WTC11 (cell line): Measurements from ENCODE around the gene YTHDF1. TPM values are rescaled to one million over a fixed set of nuclear protein-coding genes. Genes with fewer than 3 reads are reported as not detected.

Experiments
- ATAC-seq: fragments of 200-7000 bp; cut with Tn5 transposase; 2 replicates; pipeline ENCODE4 v1.10.0; 2021; ENCODE audit warnings: mild to moderate bottlenecking, moderate library complexity
- CTCF ChIA-PET: fragments of 300-600 bp; sonication (Branson Sonifier 250); formaldehyde crosslinking; loops from one replicate; lab custom pipeline; 2021; ENCODE audit warnings: antibody characterized with exemption; lab: Charles Lee
- POLR2A ChIA-PET: fragments of 350-600 bp; sonication (Branson Sonifier 250); formaldehyde crosslinking; loops from one replicate; lab custom pipeline; 2021; ENCODE audit warnings: antibody characterized with exemption; lab: Charles Lee
- DNase-seq: peaks from one replicate; pipeline ENCODE4 v3.0.0; 2021; ENCODE audit warnings: low spot score
- H3K27ac Mint-ChIP-seq: 2 replicates; pipeline ENCODE4 v1.8.0; 2021; ENCODE audit warnings: mixed read lengths
- H3K27me3 Mint-ChIP-seq: 2 replicates; pipeline ENCODE4 v1.8.0; 2021; ENCODE audit warnings: low read depth, mild to moderate bottlenecking, moderate library complexity, mixed read lengths
- H3K36me3 Mint-ChIP-seq: 2 replicates; pipeline ENCODE4 v1.8.0; 2021; ENCODE audit warnings: mixed read lengths
- H3K4me1 Mint-ChIP-seq: 2 replicates; pipeline ENCODE4 v1.8.0; 2022; ENCODE audit warnings: mixed read lengths
- H3K4me3 Mint-ChIP-seq: 2 replicates; pipeline ENCODE4 v1.8.0; 2021; ENCODE audit warnings: mild to moderate bottlenecking, moderate library complexity, mixed read lengths
- H3K9me3 Mint-ChIP-seq: 2 replicates; pipeline ENCODE4 v1.8.0; 2021; ENCODE audit warnings: mixed read lengths
- CDX4 ChIP-seq: fragments of 250-450 bp; sonication (Bioruptor Pico); IDR thresholded peaks from 2 replicates; pipeline ENCODE4 v1.9.0; 2021; ENCODE audit warnings: moderate library complexity, mild to moderate bottlenecking, inconsistent platforms, borderline replicate concordance
- CTCF ChIP-seq: fragments of 200-600 bp; IDR thresholded peaks from 2 replicates; pipeline ENCODE4 v1.8.0; 2022; ENCODE audit warnings: antibody characterized with exemption
- E2F4 ChIP-seq: sonication (generic); formaldehyde crosslinking; IDR thresholded peaks from 2 replicates; pipeline ENCODE4 v1.8.1; 2022; ENCODE audit warnings: low read depth, mild to moderate bottlenecking, moderate library complexity, missing genetic modification reagents, borderline replicate concordance
- ETV6 ChIP-seq: sonication (generic); formaldehyde crosslinking; IDR thresholded peaks from 2 replicates; pipeline ENCODE4 v1.8.1; 2022; ENCODE audit warnings: mild to moderate bottlenecking, missing genetic modification reagents
- FOXP1 ChIP-seq: sonication (generic); formaldehyde crosslinking; IDR thresholded peaks from 2 replicates; pipeline ENCODE4 v1.8.0; 2022; ENCODE audit warnings: missing genetic modification reagents, mild to moderate bottlenecking, moderate library complexity, borderline replicate concordance
- IRF1 ChIP-seq: sonication (generic); formaldehyde crosslinking; IDR thresholded peaks from 2 replicates; pipeline ENCODE4 v1.8.0; 2023; ENCODE audit warnings: missing genetic modification reagents
- MAX ChIP-seq: sonication (generic); formaldehyde crosslinking; IDR thresholded peaks from 2 replicates; pipeline ENCODE4 v1.8.0; 2022; ENCODE audit warnings: mild to moderate bottlenecking, missing genetic modification reagents
- MYBL2 ChIP-seq: sonication (generic); formaldehyde crosslinking; IDR thresholded peaks from 2 replicates; pipeline ENCODE4 v1.8.1; 2023; ENCODE audit warnings: mild to moderate bottlenecking, moderate library complexity, missing genetic modification reagents
- NFE2L1 ChIP-seq: sonication (generic); formaldehyde crosslinking; IDR thresholded peaks from 2 replicates; pipeline ENCODE4 v1.8.1; 2023; ENCODE audit warnings: missing genetic modification reagents
- RELA ChIP-seq: sonication (generic); formaldehyde crosslinking; IDR thresholded peaks from 2 replicates; pipeline ENCODE4 v1.8.1; 2022; ENCODE audit warnings: missing genetic modification reagents, mild to moderate bottlenecking, borderline replicate concordance
- TCF7 ChIP-seq: sonication (generic); formaldehyde crosslinking; IDR thresholded peaks from 2 replicates; pipeline ENCODE4 v1.8.0; 2022; ENCODE audit warnings: mild to moderate bottlenecking, low read depth, missing genetic modification reagents, moderate library complexity
- TP53 ChIP-seq: sonication (generic); formaldehyde crosslinking; IDR thresholded peaks from 2 replicates; pipeline ENCODE4 v1.8.1; 2023; ENCODE audit warnings: mild to moderate bottlenecking, missing genetic modification reagents
- ZNF121 ChIP-seq: sonication (generic); formaldehyde crosslinking; IDR thresholded peaks from 2 replicates; pipeline ENCODE4 v1.8.0; 2023; ENCODE audit warnings: missing genetic modification reagents
- ZNF281 ChIP-seq: sonication (generic); formaldehyde crosslinking; IDR thresholded peaks from 2 replicates; pipeline ENCODE4 v1.8.0; 2023; ENCODE audit warnings: mild to moderate bottlenecking, missing genetic modification reagents
- total RNA-seq: library from RNA; stranded (reverse); gene quantifications from 3 replicates; pipeline ENCODE4 v1.2.3, GENCODE V29; 2021

YTHDF1 gene
- total RNA-seq, 1 experiment from 2014 or later, result 61.3 TPM

GRCh38 chr20:63254606-63255384 lies 38.9 kb upstream of the YTHDF1 start (continued):
- 0 out of 2 replicates have a peak, but pooled peaks have one; percentile 39 for TF ChIP-seq ZNF281
- no peak for TF ChIP-seq TCF7 (CRISPR knock-in tag)

- ChIA-PET CTCF (interaction anchor here (0.9 to 7.2 kb wide), 12 partner anchors 8 to 284 kb away, joined by 3 to 173 read pairs (median 6); partner anchors contain the start of gene BIRC7), POLR2A (interaction anchor here (1.0 to 1.3 kb wide), 3 partner anchors 23 to 40 kb away, joined by 3 to 4 read pairs (median 3); no protein-coding TSS in a partner anchor)
- H3K27me3 Mint-ChIP-seq, result peaks cover 51% of the 10 kb centered on the region
- no peak for TF ChIP-seq CDX4 (CRISPR knock-in tag)
- H3K9me3 Mint-ChIP-seq, result no peaks in the 10 kb centered on the region
- no peak for DNase-seq
- no peak for ATAC-seq
- no peak within 1 kb of the TSS for H3K27ac Mint-ChIP-seq
- peaks cover 23% of the 10 kb centered on the region for H3K4me1 Mint-ChIP-seq
- peak within 1 kb of the TSS; percentile 80 for H3K4me3 Mint-ChIP-seq
- no peaks in the 10 kb centered on the region for H3K36me3 Mint-ChIP-seq
Measured at GRCh38 chr20:63254232-63254605, 38.3 kb upstream of the YTHDF1 start, which contains the start of gene NKAIN4. TSS of gene NKAIN4 (minus strand) at chr20:63254463. CDS start at chr20:63254450, 13 bp downstream.

- POLR2A ChIA-PET, result interaction anchor here (0.6 to 1.3 kb wide), 3 partner anchors 18 to 73 kb away, joined by 3 to 5 read pairs (median 4); partner anchors contain the start of gene BIRC7
- CTCF ChIA-PET, result interaction anchor here (0.6 to 7.2 kb wide), 15 partner anchors 19 to 221 kb away, joined by 3 to 173 read pairs (median 4); partner anchors contain the start of genes BIRC7 and CHRNA4
- no peak overlapping the region for H3K27ac Mint-ChIP-seq
- ATAC-seq, result peak; percentile 47
- H3K27me3 Mint-ChIP-seq, result peaks cover 51% of the 10 kb centered on the region
- TF ChIP-seq ZNF121 (CRISPR knock-in tag) (no peak), CTCF (no peak), FOXP1 (CRISPR knock-in tag) (peak; percentile 49; the same call in 1 of the 2 replicates), ETV6 (CRISPR knock-in tag) (0 out of 2 replicates have a peak, but pooled peaks have one; percentile 48)
- H3K4me1 Mint-ChIP-seq, result peaks cover 23% of the 10 kb centered on the region
- no peaks in the 10 kb centered on the region for H3K36me3 Mint-ChIP-seq
- H3K4me3 Mint-ChIP-seq, result peak overlapping the region; percentile 62
- DNase-seq, result peak; percentile 79
- no peaks in the 10 kb centered on the region for H3K9me3 Mint-ChIP-seq
Measured at GRCh38 chr20:63253438-63254231, 37.7 kb upstream of the YTHDF1 start.

GRCh38 chr20:63253065-63253437 lies 37.1 kb upstream of the YTHDF1 start:
- Mint-ChIP-seq H3K36me3 (no peaks in the 10 kb centered on the region), H3K9me3 (no peaks in the 10 kb centered on the region), H3K4me1 (peaks cover 27% of the 10 kb centered on the region), H3K27me3 (peaks cover 51% of the 10 kb centered on the region), H3K4me3 (peak overlapping the region; percentile 62), H3K27ac (no peak overlapping the region)
- DNase-seq (peak; percentile 41), ATAC-seq (peak; percentile 40)
- ChIA-PET CTCF (interaction anchor here (0.5 to 7.2 kb wide), 15 partner anchors 8 to 285 kb away, joined by 3 to 173 read pairs (median 4); partner anchors contain the start of genes BIRC7 and CHRNA4), POLR2A (interaction anchor here (0.6 to 1.3 kb wide), 3 partner anchors 18 to 73 kb away, joined by 3 to 5 read pairs (median 4); partner anchors contain the start of gene BIRC7)
- peak; percentile 67; the same call in 1 of the 2 replicates for TF ChIP-seq MAX (CRISPR knock-in tag)
- TF ChIP-seq E2F4 (CRISPR knock-in tag), result no peak
- TF ChIP-seq NFE2L1, result no peak
- TF ChIP-seq RELA, result no peak
- no peak for TF ChIP-seq TP53 (CRISPR knock-in tag)
- 0 out of 2 replicates have a peak, but pooled peaks have one; percentile 28 for TF ChIP-seq ZNF281
- TF ChIP-seq IRF1 (CRISPR knock-in tag), result no peak
- TF ChIP-seq MYBL2 (CRISPR knock-in tag), result no peak
